GM15510 (cell line): ENCODE data around the gene XCL1.
"Not testable (repeated sequence)": the region's sequence is repeated elsewhere in the genome, so short reads cannot be mapped to it uniquely, and the experiment has no call there.

ENCODE experiments used
- POLR2A ChIP-seq: IDR thresholded peaks from 3 replicates; pipeline ENCODE4 v1.6.1; 2011; ENCODE audit warnings: borderline replicate concordance; ENCODE audit not compliant: insufficient read length; ENCODE audit errors: extremely low read depth

XCL1 gene

GRCh38 chr1:168576245-168576688 is at the start of gene XCL1:
Gene XCL1 (plus strand): TSS chr1:168576605. CDS start chr1:168576638, 33 bp downstream.
- not testable (repeated sequence) for TF ChIP-seq POLR2A

GRCh38 chr1:168529518-168529917 is 46.9 kb upstream of the XCL1 start:
- no peak for TF ChIP-seq POLR2A

GRCh38 chr1:168531615-168532345 is 44.6 kb upstream of the XCL1 start:
- TF ChIP-seq POLR2A, result no peak

- TF ChIP-seq POLR2A, result no peak
Observed at GRCh38 chr1:168535536-168535935, 40.9 kb upstream of the XCL1 start.

GRCh38 chr1:168543840-168544498 is 32.4 kb upstream of the XCL1 start, which contains the start of gene XCL2:
Gene XCL2 (minus strand): TSS chr1:168543997. CDS start chr1:168543964, 33 bp downstream.
- not testable (repeated sequence) for TF ChIP-seq POLR2A

GRCh38 chr1:168550971-168551370 is 25.4 kb upstream of the XCL1 start:
- no peak for TF ChIP-seq POLR2A

GRCh38 chr1:168551688-168552087 is 24.7 kb upstream of the XCL1 start:
- no peak for TF ChIP-seq POLR2A

GRCh38 chr1:168552961-168553360 is 23.4 kb upstream of the XCL1 start:
- TF ChIP-seq POLR2A, result no peak

- TF ChIP-seq POLR2A, result no peak
Observed at GRCh38 chr1:168553680-168554553, 22.5 kb upstream of the XCL1 start.

- TF ChIP-seq POLR2A, result no peak
Observed at GRCh38 chr1:168554603-168555483, 21.6 kb upstream of the XCL1 start.

GRCh38 chr1:168555508-168556046 is 20.8 kb upstream of the XCL1 start:
- no peak for TF ChIP-seq POLR2A

GRCh38 chr1:168556647-168557046 is 19.8 kb upstream of the XCL1 start:
- TF ChIP-seq POLR2A, result no peak

- TF ChIP-seq POLR2A, result no peak
Observed at GRCh38 chr1:168560370-168560769, 16.0 kb upstream of the XCL1 start.

GRCh38 chr1:168561989-168562388 is 14.4 kb upstream of the XCL1 start:
- TF ChIP-seq POLR2A, result no peak
